IMR-90 (cell line): ENCODE data around the gene MAFG. TPM values are rescaled to one million over a fixed set of nuclear protein-coding genes. Genes with fewer than 3 reads are reported as not detected.

Experiments used
- ATAC-seq: fragments of 200-7000 bp; cut with Tn5 transposase; 2 replicates; pipeline ENCODE4 v1.9.1; 2020; ENCODE audit warnings: low read depth, mild to moderate bottlenecking, moderate library complexity
- BruUV-seq: library from RNA; stranded (reverse); fragments of 400-500 nt; replicated peaks from 2 replicates; lab custom pipeline; 2021; lab: Mats Ljungman, UMichigan
- CTCF ChIA-PET: fragments of 300-600 bp; formaldehyde crosslinking; extraction: SDS; loops from one replicate; lab custom pipeline; 2021; ENCODE audit warnings: antibody characterized with exemption; lab: Yijun Ruan, JAX
- POLR2A ChIA-PET: fragments of 300-600 bp; sonication (Branson Sonifier 250); formaldehyde crosslinking; loops from one replicate; lab custom pipeline; 2022; ENCODE audit warnings: antibody characterized with exemption; ENCODE audit not compliant: unreplicated experiment; lab: Charles Lee
- DNase-seq: peaks from one replicate; pipeline ENCODE4 v3.0.0; 2013
- H2AFZ ChIP-seq: replicated peaks from 2 replicates; pipeline ENCODE3; 2013; ENCODE audit warnings: low read length, mild to moderate bottlenecking; ENCODE audit not compliant: poor library complexity
- H2AK5ac ChIP-seq: 2 replicates; pipeline ENCODE4 v1.6.1; 2013; ENCODE audit warnings: low read depth, low read length, inconsistent platforms
- H2AK9ac ChIP-seq: replicated peaks from 2 replicates; pipeline ENCODE3; 2013; ENCODE audit warnings: mild to moderate bottlenecking, low read depth, low read length, moderate library complexity; ENCODE audit not compliant: poor library complexity
- H2BK120ac ChIP-seq: 2 replicates; pipeline ENCODE4 v1.6.1; 2013; ENCODE audit warnings: low read depth, low read length, inconsistent platforms
- H2BK15ac ChIP-seq: 3 replicates; pipeline ENCODE4 v1.6.1; 2013; ENCODE audit warnings: low read depth, low read length, inconsistent platforms
- H2BK20ac ChIP-seq: 2 replicates; pipeline ENCODE4 v1.6.1; 2013; ENCODE audit warnings: low read depth, mild to moderate bottlenecking, inconsistent platforms, low read length, moderate library complexity
- H2BK5ac ChIP-seq: 2 replicates; pipeline ENCODE4 v1.6.1; 2013; ENCODE audit warnings: mild to moderate bottlenecking, low read depth, low read length, inconsistent platforms; ENCODE audit not compliant: poor library complexity, severe bottlenecking
- H3K14ac ChIP-seq: replicated peaks from 2 replicates; pipeline ENCODE4 v1.6.1; 2013; ENCODE audit warnings: low read depth, low read length, inconsistent platforms
- H3K18ac ChIP-seq: 2 replicates; pipeline ENCODE4 v1.6.1; 2013; ENCODE audit warnings: low read depth, low read length, control low read depth
- H3K23ac ChIP-seq: 2 replicates; pipeline ENCODE4 v1.6.1; 2013; ENCODE audit warnings: low read depth, low read length, inconsistent platforms
- H3K27ac ChIP-seq: 2 replicates; pipeline ENCODE4 v1.5.1; 2013; ENCODE audit warnings: mild to moderate bottlenecking, control low read depth, low read length; ENCODE audit not compliant: insufficient read depth
- H3K27me3 ChIP-seq: 2 replicates; pipeline ENCODE4 v1.6.1; 2013; ENCODE audit warnings: low read length; ENCODE audit not compliant: control insufficient read depth, insufficient read depth
- H3K36me3 ChIP-seq: 2 replicates; pipeline ENCODE4 v1.6.1; 2013; ENCODE audit warnings: low read length, mixed read lengths; ENCODE audit not compliant: control insufficient read depth, insufficient read depth
- H3K4ac ChIP-seq: 2 replicates; pipeline ENCODE4 v1.6.1; 2013; ENCODE audit warnings: low read depth, low read length, inconsistent platforms
- H3K4me1 ChIP-seq: 2 replicates; pipeline ENCODE4 v1.6.1; 2013; ENCODE audit warnings: low read length, mixed read lengths; ENCODE audit not compliant: control insufficient read depth, insufficient read depth
- H3K4me2 ChIP-seq: 2 replicates; pipeline ENCODE4 v1.6.1; 2013; ENCODE audit warnings: low read depth, mild to moderate bottlenecking, control low read depth, low read length, moderate library complexity
- H3K4me3 ChIP-seq: 2 replicates; pipeline ENCODE4 v1.5.1; 2013; ENCODE audit warnings: low read depth, mild to moderate bottlenecking, control low read depth, low read length, moderate library complexity; ENCODE audit not compliant: insufficient read depth
- H3K56ac ChIP-seq: 2 replicates; pipeline ENCODE4 v1.6.1; 2013; ENCODE audit warnings: low read length, inconsistent platforms; ENCODE audit not compliant: insufficient read depth; ENCODE audit errors: extremely low read depth
- H3K79me1 ChIP-seq, 2 experiments: 2 replicates each; pipeline ENCODE4 v1.6.1; 2013; ENCODE audit warnings: low read length in 2 of 2, inconsistent platforms in 1 of 2, low read depth in 1 of 2
- H3K9ac ChIP-seq: 2 replicates; pipeline ENCODE4 v1.6.1; 2013; ENCODE audit warnings: low read depth, low read length, control low read depth
- H3K9me1 ChIP-seq: 2 replicates; pipeline ENCODE4 v1.6.1; 2013; ENCODE audit warnings: low read length, inconsistent platforms; ENCODE audit not compliant: insufficient read depth
- H3K9me3 ChIP-seq: 2 replicates; pipeline ENCODE4 v1.6.1; 2013; ENCODE audit warnings: low read length; ENCODE audit not compliant: control insufficient read depth, insufficient read depth
- H4K20me1 ChIP-seq: 2 replicates; pipeline ENCODE4 v1.6.1; 2013; ENCODE audit warnings: low read length, inconsistent platforms; ENCODE audit not compliant: insufficient read depth
- H4K5ac ChIP-seq: 2 replicates; pipeline ENCODE4 v1.6.1; 2013; ENCODE audit warnings: mild to moderate bottlenecking, low read depth, low read length, control low read depth
- H4K8ac ChIP-seq, 2 experiments: 2 replicates each; pipeline ENCODE4 v1.6.1; 2013; ENCODE audit warnings: low read depth in 2 of 2, low read length in 2 of 2, control low read depth in 1 of 2, inconsistent platforms in 1 of 2
- H4K91ac ChIP-seq: 2 replicates; pipeline ENCODE4 v1.6.1; 2013; ENCODE audit warnings: low read depth, low read length, inconsistent platforms; ENCODE audit not compliant: insufficient read depth
- BHLHE40 ChIP-seq: fragments of 150-350 bp; IDR thresholded peaks from 2 replicates; pipeline ENCODE4 v1.6.1; 2016; ENCODE audit warnings: mild to moderate bottlenecking, low read depth, low read length
- CEBPB ChIP-seq: IDR thresholded peaks from 2 replicates; pipeline ENCODE4 v1.6.1; 2012; ENCODE audit warnings: low read depth, low read length, improper control_type of control experiment
- CHD1 ChIP-seq: IDR thresholded peaks from 2 replicates; pipeline ENCODE4 v1.6.1; 2012; ENCODE audit warnings: low read depth, low read length, improper control_type of control experiment
- FOS ChIP-seq: fragments of 150-350 bp; IDR thresholded peaks from 2 replicates; pipeline ENCODE4 v1.6.1; 2016; ENCODE audit warnings: low read depth, low read length
- MAFK ChIP-seq: IDR thresholded peaks from 2 replicates; pipeline ENCODE4 v1.6.1; 2012; ENCODE audit warnings: low read depth, low read length, improper control_type of control experiment
- MAZ ChIP-seq: IDR thresholded peaks from 2 replicates; pipeline ENCODE4 v1.6.1; 2012; ENCODE audit warnings: low read depth, mild to moderate bottlenecking, low read length, improper control_type of control experiment, moderate library complexity, borderline replicate concordance
- MXI1 ChIP-seq: IDR thresholded peaks from 2 replicates; pipeline ENCODE4 v1.6.1; 2012; ENCODE audit warnings: low read depth, mild to moderate bottlenecking, low read length, moderate library complexity, borderline replicate concordance
- NFE2L2 ChIP-seq: fragments of 150-350 bp; IDR thresholded peaks from 2 replicates; pipeline ENCODE4 v1.6.1; 2016; ENCODE audit warnings: low read depth, mild to moderate bottlenecking, low read length
- POLR2A ChIP-seq: IDR thresholded peaks from 2 replicates; pipeline ENCODE4 v1.6.1; 2012; ENCODE audit warnings: mild to moderate bottlenecking, low read depth, low read length
- RAD21 ChIP-seq: IDR thresholded peaks from 2 replicates; pipeline ENCODE4 v1.6.1; 2012; ENCODE audit warnings: low read length, improper control_type of control experiment
- RCOR1 ChIP-seq: IDR thresholded peaks from 2 replicates; pipeline ENCODE4 v1.6.1; 2012; ENCODE audit warnings: mild to moderate bottlenecking, low read length, improper control_type of control experiment; ENCODE audit not compliant: insufficient replicate concordance
- RFX5 ChIP-seq: IDR thresholded peaks from 2 replicates; pipeline ENCODE4 v1.8.0; 2012; ENCODE audit warnings: low read depth, mild to moderate bottlenecking, low read length, moderate library complexity
- SMC3 ChIP-seq: fragments of 150-350 bp; IDR thresholded peaks from 2 replicates; pipeline ENCODE4 v1.6.1; 2016; ENCODE audit warnings: low read depth, mild to moderate bottlenecking, antibody characterized with exemption, low read length, moderate library complexity
- WGBS, 2 experiments: methylation state at CpG; one replicate each; pipeline versions ENCODE4 v1.1.5 to v1.1.7; 2013; ENCODE audit warnings: missing lambda C conversion rate in 2 of 2; ENCODE audit not compliant: insufficient read length in 1 of 2; ENCODE audit errors: extremely low coverage in 2 of 2; 5-methylcytosine and 5-hydroxymethylcytosine counted together
- dilution Hi-C: fragments of 300-500 bp; cut with HindIII; formaldehyde crosslinking; loops from one replicate; pipeline ENCODE4 v1.14.3; 2018; ENCODE audit warnings: low sequenced_read_pairs; ENCODE audit not compliant: unreplicated experiment
- in situ Hi-C: fragments of 300-500 bp; cut with MboI; formaldehyde crosslinking; loops from 3 replicates; pipeline ENCODE4 v1.14.3; 2019; ENCODE audit warnings: low sequenced_read_pairs, inconsistent platforms, mixed read lengths
- intact Hi-C: fragments of 100-400 bp; cut with micrococcal nuclease; formaldehyde crosslinking; loops from 2 replicates; pipeline ENCODE4 v1.10.0; 2022
- polyA plus RNA-seq, 3 experiments: library from polyadenylated mRNA; depleted of rRNA; stranded (reverse); fragments of >200 nt; gene quantifications; 2 replicates each; pipeline ENCODE4 v1.2.3, GENCODE V29; 2012; ENCODE audit warnings: low replicate concordance in 1 of 3
- total RNA-seq: library from RNA; depleted of rRNA; stranded (reverse); fragments of >200 nt; gene quantifications from 2 replicates; pipeline ENCODE4 v1.2.3, GENCODE V29; 2012
- TF ChIP-seq, protein P1 (sequence below): fragments of 150-350 bp; IDR thresholded peaks from 2 replicates; pipeline ENCODE4 v1.6.1; 2017; ENCODE audit warnings: mild to moderate bottlenecking, antibody characterized with exemption, low read length, low read depth
- TF ChIP-seq, protein P2 (sequence below): fragments of 150-350 bp; IDR thresholded peaks from 2 replicates; pipeline ENCODE4 v1.6.1; 2016; ENCODE audit warnings: low read depth, mild to moderate bottlenecking, low read length, moderate library complexity, borderline replicate concordance
- TF ChIP-seq, protein P3 (sequence below): conservative IDR thresholded peaks from 2 replicates; pipeline ENCODE4 v1.5.1; 2012; ENCODE audit warnings: mild to moderate bottlenecking, low read depth, low read length, improper control_type of control experiment

The MAFG gene
- total and polyA plus RNA-seq, 2 of the 4 experiments (the other 2 are of a cell fraction), result 6.1 to 15.4 TPM

DNA sequence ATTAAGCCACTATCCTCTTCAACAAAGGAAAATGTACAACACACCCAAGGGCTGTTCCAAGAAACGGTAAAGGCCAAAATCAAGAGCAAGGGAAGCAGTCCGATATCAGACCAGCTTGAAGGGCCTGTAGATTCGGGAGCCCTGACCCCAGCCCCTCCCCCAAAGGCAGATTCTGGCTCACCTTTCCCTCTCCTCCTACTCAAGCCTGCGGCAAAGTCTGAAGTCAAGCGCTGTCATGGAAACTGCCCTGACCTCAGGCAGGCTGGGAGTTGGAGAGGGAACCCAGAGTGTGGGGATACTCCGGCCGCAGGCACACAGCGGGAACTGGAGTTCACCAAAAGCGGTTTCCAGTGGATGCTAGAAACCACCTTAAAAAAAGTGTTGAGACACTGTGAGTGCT is 37.9 kb downstream of the MAFG start:
- Histone ChIP-seq H3K9me3 (no peaks in the 10 kb centered on the region), H2AK5ac (no peak overlapping the region), H3K27me3 (no peaks in the 10 kb centered on the region), H3K23ac (peak overlapping the region; percentile 43; the same call in 1 of the 2 replicates), H3K4me1 (peaks cover 4% of the 10 kb centered on the region; the same call in 1 of the 2 replicates), H2BK20ac (no peak overlapping the region), H2BK5ac (no peak overlapping the region), H3K9ac (peak overlapping the region; percentile 82; the same call in 1 of the 2 replicates), H3K56ac (no peak overlapping the region), H3K79me1 (peaks cover 48 to 72% of the 10 kb centered on the region in 2 experiments), H3K4ac (no peak overlapping the region), H2BK15ac (no peak overlapping the region), H2BK120ac (no peak overlapping the region), H3K27ac (no peak overlapping the region), H4K20me1 (peaks cover 18% of the 10 kb centered on the region), H2AK9ac (no peak overlapping the region), H3K18ac (no peak overlapping the region), H4K91ac (no peak overlapping the region), H3K4me3 (no peak overlapping the region), H3K4me2 (no peak overlapping the region), H2AFZ (no peak overlapping the region), H4K5ac (no peak overlapping the region), H3K14ac (no peak overlapping the region), H3K9me1 (0 out of 2 replicates have a peak, but pooled peaks cover 4% of the 10 kb centered on the region), H3K36me3 (peaks cover 57% of the 10 kb centered on the region), H4K8ac (0 out of 4 replicates have a peak overlapping the region, but pooled peaks of 1 of the 2 experiments have one; percentile 1)
- CTCF ChIA-PET, result no interaction called here
- intact Hi-C loops, result no loop called here
- WGBS, 2 experiments, result 90% methylated on average over 2 of the region's 9 CpGs; no CpG with 5 or more reads in 1 of the 2 experiments
- no peak for ATAC-seq
- BruUV-seq, result no TSS peak
- POLR2A ChIA-PET, result no interaction called here
- DNase-seq, result no peak
- TF ChIP-seq, protein P1, sequence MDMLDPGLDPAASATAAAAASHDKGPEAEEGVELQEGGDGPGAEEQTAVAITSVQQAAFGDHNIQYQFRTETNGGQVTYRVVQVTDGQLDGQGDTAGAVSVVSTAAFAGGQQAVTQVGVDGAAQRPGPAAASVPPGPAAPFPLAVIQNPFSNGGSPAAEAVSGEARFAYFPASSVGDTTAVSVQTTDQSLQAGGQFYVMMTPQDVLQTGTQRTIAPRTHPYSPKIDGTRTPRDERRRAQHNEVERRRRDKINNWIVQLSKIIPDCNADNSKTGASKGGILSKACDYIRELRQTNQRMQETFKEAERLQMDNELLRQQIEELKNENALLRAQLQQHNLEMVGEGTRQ, result no peak
- TF ChIP-seq MAZ (no peak), BHLHE40 (no peak), RFX5 (no peak), FOS (no peak), RCOR1 (no peak), RAD21 (no peak), CEBPB (no peak), NFE2L2 (no peak), POLR2A (no peak), MXI1 (no peak), CHD1 (no peak), SMC3 (no peak), MAFK (no peak)
- TF ChIP-seq, protein P2, sequence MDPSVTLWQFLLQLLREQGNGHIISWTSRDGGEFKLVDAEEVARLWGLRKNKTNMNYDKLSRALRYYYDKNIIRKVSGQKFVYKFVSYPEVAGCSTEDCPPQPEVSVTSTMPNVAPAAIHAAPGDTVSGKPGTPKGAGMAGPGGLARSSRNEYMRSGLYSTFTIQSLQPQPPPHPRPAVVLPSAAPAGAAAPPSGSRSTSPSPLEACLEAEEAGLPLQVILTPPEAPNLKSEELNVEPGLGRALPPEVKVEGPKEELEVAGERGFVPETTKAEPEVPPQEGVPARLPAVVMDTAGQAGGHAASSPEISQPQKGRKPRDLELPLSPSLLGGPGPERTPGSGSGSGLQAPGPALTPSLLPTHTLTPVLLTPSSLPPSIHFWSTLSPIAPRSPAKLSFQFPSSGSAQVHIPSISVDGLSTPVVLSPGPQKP, result no peak
- TF ChIP-seq, protein P3, sequence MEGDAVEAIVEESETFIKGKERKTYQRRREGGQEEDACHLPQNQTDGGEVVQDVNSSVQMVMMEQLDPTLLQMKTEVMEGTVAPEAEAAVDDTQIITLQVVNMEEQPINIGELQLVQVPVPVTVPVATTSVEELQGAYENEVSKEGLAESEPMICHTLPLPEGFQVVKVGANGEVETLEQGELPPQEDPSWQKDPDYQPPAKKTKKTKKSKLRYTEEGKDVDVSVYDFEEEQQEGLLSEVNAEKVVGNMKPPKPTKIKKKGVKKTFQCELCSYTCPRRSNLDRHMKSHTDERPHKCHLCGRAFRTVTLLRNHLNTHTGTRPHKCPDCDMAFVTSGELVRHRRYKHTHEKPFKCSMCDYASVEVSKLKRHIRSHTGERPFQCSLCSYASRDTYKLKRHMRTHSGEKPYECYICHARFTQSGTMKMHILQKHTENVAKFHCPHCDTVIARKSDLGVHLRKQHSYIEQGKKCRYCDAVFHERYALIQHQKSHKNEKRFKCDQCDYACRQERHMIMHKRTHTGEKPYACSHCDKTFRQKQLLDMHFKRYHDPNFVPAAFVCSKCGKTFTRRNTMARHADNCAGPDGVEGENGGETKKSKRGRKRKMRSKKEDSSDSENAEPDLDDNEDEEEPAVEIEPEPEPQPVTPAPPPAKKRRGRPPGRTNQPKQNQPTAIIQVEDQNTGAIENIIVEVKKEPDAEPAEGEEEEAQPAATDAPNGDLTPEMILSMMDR, result no peak
- dilution Hi-C loops, result no loop called here
- in situ Hi-C loops, result no loop called here
